ENCODE data around the gene MCC. TPM values are rescaled to one million over a fixed set of nuclear protein-coding genes. Genes with fewer than 3 reads are reported as not detected.

Gene MCC
- total RNA-seq, 4 donors from 2014 or later = 17.1 to 90.7 (median 40.1) TPM

DNA sequence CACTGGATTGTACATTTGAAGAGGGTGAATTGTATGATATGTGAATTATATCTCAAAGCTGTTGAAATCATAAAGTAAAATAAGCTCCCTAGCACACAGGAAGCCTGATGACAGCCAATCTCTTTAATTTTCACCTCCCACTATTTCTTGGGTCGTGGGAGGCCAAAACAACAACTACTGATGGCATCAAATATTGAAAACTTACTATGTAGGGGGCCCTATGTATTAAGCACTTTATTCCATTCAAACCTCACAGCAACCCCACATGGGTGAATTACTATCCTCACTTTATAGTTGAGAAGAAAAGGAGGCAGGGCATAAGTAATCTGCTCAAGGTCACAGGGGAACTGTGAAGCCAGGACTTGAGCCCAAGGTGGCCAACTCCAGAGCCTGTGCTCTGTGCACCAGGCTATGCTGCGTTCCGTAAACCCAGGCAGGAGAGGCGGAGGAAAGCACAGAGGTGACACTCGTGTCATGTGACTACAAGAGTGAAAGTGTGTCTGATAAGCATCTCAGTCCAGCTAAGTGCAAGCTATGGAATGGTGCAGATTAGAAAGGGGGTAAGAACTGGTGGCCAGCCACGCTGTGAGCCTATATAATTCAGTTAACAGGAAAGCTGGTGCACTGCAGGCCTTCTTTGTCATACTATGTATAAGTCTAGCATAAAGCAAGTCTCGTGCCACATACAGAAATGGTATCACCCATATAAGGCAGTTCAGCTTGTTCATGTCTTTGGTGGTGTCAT lies 290.6 kb downstream of the MCC start:
- no peaks in the 10 kb centered on the region for H3K27me3 ChIP-seq
- intact Hi-C loops (cut with DNase I; ENCODE audit: low total_unique reads) = no loop called here
- H3K9me3 ChIP-seq = no peaks in the 10 kb centered on the region
- no peaks in the 10 kb centered on the region for H3K4me1 ChIP-seq
- no peaks in the 10 kb centered on the region for H3K36me3 ChIP-seq
- DNase-seq = no peak
- TF ChIP-seq, protein P1, sequence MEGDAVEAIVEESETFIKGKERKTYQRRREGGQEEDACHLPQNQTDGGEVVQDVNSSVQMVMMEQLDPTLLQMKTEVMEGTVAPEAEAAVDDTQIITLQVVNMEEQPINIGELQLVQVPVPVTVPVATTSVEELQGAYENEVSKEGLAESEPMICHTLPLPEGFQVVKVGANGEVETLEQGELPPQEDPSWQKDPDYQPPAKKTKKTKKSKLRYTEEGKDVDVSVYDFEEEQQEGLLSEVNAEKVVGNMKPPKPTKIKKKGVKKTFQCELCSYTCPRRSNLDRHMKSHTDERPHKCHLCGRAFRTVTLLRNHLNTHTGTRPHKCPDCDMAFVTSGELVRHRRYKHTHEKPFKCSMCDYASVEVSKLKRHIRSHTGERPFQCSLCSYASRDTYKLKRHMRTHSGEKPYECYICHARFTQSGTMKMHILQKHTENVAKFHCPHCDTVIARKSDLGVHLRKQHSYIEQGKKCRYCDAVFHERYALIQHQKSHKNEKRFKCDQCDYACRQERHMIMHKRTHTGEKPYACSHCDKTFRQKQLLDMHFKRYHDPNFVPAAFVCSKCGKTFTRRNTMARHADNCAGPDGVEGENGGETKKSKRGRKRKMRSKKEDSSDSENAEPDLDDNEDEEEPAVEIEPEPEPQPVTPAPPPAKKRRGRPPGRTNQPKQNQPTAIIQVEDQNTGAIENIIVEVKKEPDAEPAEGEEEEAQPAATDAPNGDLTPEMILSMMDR (IDR thresholded peaks at IDR 0.05) = no peak
- TF ChIP-seq POLR2A (IDR thresholded peaks at IDR 0.05) = no peak
- H3K27ac ChIP-seq = no peak overlapping the region
- no peak overlapping the region for H3K4me3 ChIP-seq

DNA sequence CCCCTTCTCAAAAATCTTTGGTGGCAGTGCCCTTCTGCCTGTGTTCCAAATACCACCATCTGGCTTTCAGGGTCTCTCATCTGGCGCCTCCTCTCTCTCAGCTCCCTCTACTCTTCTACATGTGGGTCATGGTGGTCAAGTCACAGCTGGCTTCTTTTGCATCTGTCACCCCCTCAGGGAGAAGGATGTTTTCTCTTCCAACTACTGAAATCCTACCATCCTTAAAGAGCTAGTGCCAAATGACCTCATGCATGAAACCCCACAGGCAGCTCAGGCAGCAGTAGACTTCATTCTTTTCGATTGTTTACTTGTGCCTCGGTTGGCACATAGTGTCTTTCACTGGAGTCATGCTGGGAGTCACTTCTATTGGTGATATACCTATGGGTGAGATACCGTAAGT lies 292.5 kb downstream of the MCC start:
- Histone ChIP-seq H3K4me3 (no peak overlapping the region), H3K9me3 (no peaks in the 10 kb centered on the region), H3K27me3 (no peaks in the 10 kb centered on the region), H3K4me1 (no peaks in the 10 kb centered on the region), H3K36me3 (no peaks in the 10 kb centered on the region), H3K27ac (no peak overlapping the region)
- no peak for DNase-seq
- intact Hi-C loops (cut with DNase I; ENCODE audit: low total_unique reads) = no loop called here
- TF ChIP-seq, protein P1 (IDR thresholded peaks at IDR 0.05) = no peak
- TF ChIP-seq POLR2A (IDR thresholded peaks at IDR 0.05) = no peak

DNA sequence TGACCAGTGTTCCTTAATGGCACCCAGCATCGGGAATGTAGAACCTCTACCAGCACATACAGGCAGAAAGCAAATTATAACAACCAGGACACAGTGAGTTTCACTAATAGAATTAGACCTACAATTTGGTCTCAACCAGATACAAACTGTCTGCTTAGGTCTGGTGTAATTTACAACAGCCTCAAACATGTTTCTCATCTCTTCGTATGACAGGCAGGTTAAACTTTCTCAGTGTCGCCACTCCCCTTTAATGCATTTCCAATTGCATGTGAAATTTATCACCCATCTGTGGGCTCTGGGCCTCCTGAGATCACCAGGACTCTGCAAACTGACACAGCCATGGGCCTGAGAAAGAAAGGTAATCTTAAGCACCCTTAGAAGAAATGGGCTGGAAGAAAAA lies 293.0 kb downstream of the MCC start:
- no peak overlapping the region for H3K27ac ChIP-seq
- no peaks in the 10 kb centered on the region for H3K27me3 ChIP-seq
- H3K4me3 ChIP-seq = no peak overlapping the region
- H3K4me1 ChIP-seq = no peaks in the 10 kb centered on the region
- TF ChIP-seq, protein P1 (IDR thresholded peaks at IDR 0.05) = no peak
- no peak for TF ChIP-seq POLR2A (IDR thresholded peaks at IDR 0.05)
- no peak for DNase-seq
- H3K9me3 ChIP-seq = no peaks in the 10 kb centered on the region
- no peaks in the 10 kb centered on the region for H3K36me3 ChIP-seq
- intact Hi-C loops (cut with DNase I; ENCODE audit: low total_unique reads) = no loop called here

DNA sequence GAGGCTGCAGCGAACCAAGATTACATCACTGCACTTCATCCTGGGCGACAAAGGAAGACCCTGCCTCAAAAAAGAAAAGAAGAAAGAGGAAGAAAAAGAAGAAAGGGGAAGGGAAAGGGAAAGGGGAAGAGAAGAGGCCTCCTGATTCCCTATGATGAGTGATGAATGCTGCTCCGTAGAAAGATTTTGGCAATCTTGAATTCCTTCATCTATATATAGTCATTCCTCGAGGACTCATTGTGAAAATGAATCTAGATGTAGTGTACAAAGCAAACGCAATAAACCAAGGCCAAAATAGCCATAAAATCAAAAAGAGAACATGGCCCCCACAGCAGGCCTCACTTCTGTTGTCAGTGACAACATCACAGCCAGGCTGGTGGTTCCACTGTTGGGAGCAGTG lies 293.7 kb downstream of the MCC start:
- no peak for TF ChIP-seq POLR2A (IDR thresholded peaks at IDR 0.05)
- TF ChIP-seq, protein P1 (IDR thresholded peaks at IDR 0.05) = no peak
- H3K27me3 ChIP-seq = no peaks in the 10 kb centered on the region
- DNase-seq = no peak
- no peaks in the 10 kb centered on the region for H3K36me3 ChIP-seq
- no peaks in the 10 kb centered on the region for H3K4me1 ChIP-seq
- no peaks in the 10 kb centered on the region for H3K9me3 ChIP-seq
- H3K27ac ChIP-seq = no peak overlapping the region
- no peak overlapping the region for H3K4me3 ChIP-seq
- intact Hi-C loops (cut with DNase I; ENCODE audit: low total_unique reads) = no loop called here

DNA sequence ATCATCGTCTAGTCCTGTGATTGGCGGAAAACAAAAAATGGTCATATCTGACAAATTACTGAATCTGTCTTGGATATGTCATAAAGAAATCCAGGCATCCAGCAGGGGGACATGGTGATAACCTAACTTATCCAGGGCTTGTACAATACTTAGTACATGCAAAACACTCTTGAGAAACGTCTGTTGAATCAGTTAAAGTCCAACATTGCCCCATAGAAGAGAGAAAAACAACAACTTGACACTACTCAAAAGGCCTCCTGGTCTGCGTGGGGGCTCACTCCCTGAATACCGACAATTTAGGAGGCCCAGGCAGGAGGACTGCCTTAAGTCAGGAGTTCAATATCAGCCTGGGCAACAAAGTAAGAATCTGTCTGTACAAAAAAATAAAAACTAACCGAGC lies 294.1 kb downstream of the MCC start:
- no peak for TF ChIP-seq POLR2A (IDR thresholded peaks at IDR 0.05)
- TF ChIP-seq, protein P1 (IDR thresholded peaks at IDR 0.05) = no peak

More for the DNA sequence above, 294.1 kb downstream of the MCC start:
- H3K9me3 ChIP-seq = no peaks in the 10 kb centered on the region
- no peaks in the 10 kb centered on the region for H3K27me3 ChIP-seq
- DNase-seq = no peak
- no peaks in the 10 kb centered on the region for H3K36me3 ChIP-seq
- H3K4me3 ChIP-seq = no peak overlapping the region
- H3K27ac ChIP-seq = no peak overlapping the region
- intact Hi-C loops (cut with DNase I; ENCODE audit: low total_unique reads) = no loop called here
- H3K4me1 ChIP-seq = no peaks in the 10 kb centered on the region

All from uterus (tissue), 4 donors.